Measurements from ENCODE around the gene GPR176. TPM values are rescaled to one million over a fixed set of nuclear protein-coding genes. Genes with fewer than 3 reads are reported as not detected.
A peak's percentile ranks its signal among the peaks of the same experiment; 100 is the strongest.

Gene GPR176
- polyA plus RNA-seq, 4 donors, result 14.2 to 17.7 (median 15.1) TPM

- no peak for DNase-seq (ENCODE audit: low read depth in 4 of 4, low spot score in 3 of 4)
Measured at GRCh38 chr15:39936681-39937080, 16.6 kb upstream of the GPR176 start.

GRCh38 chr15:39936187-39936586 lies 16.1 kb upstream of the GPR176 start:
- no peak for DNase-seq (ENCODE audit: low read depth in 4 of 4, low spot score in 3 of 4)

GRCh38 chr15:39935241-39935640 lies 15.2 kb upstream of the GPR176 start:
- DNase-seq (ENCODE audit: low read depth in 4 of 4, low spot score in 3 of 4), result no peak

GRCh38 chr15:39934397-39935071 lies 14.5 kb upstream of the GPR176 start:
- DNase-seq (ENCODE audit: low read depth in 4 of 4, low spot score in 3 of 4), result no peak

GRCh38 chr15:39931615-39932014 lies 11.5 kb upstream of the GPR176 start:
- no peak for DNase-seq (ENCODE audit: low read depth in 4 of 4, low spot score in 3 of 4)

- DNase-seq (ENCODE audit: low read depth in 4 of 4, low spot score in 3 of 4), result no peak
Measured at GRCh38 chr15:39926526-39926925, 6.5 kb upstream of the GPR176 start.

- no peak for DNase-seq (ENCODE audit: low read depth in 4 of 4, low spot score in 3 of 4)
Measured at GRCh38 chr15:39925112-39925842, 5.2 kb upstream of the GPR176 start.

GRCh38 chr15:39924437-39924836 lies 4.4 kb upstream of the GPR176 start:
- DNase-seq (ENCODE audit: low read depth in 4 of 4, low spot score in 3 of 4), result no peak

GRCh38 chr15:39922462-39923092 lies 2.5 kb upstream of the GPR176 start:
- DNase-seq (ENCODE audit: low read depth in 4 of 4, low spot score in 3 of 4), result no peak

GRCh38 chr15:39921274-39921638 lies 1.2 kb upstream of the GPR176 start:
- DNase-seq (ENCODE audit: low read depth in 4 of 4, low spot score in 3 of 4), result no peak

- peak in 3 of 4 donors; percentile 75 to 83 (median 80) for DNase-seq (ENCODE audit: low read depth in 4 of 4, low spot score in 3 of 4)
Measured at GRCh38 chr15:39920510-39921273, 626 bp upstream of the GPR176 start.

GRCh38 chr15:39919411-39919747 lies 687 bp downstream of the GPR176 start:
- DNase-seq (ENCODE audit: low read depth in 4 of 4, low spot score in 3 of 4), result peak in 1 of 4 donors; percentile 18

- DNase-seq (ENCODE audit: low read depth in 4 of 4, low spot score in 3 of 4), result no peak
Measured at GRCh38 chr15:39918688-39919385, 1.2 kb downstream of the GPR176 start.

GRCh38 chr15:39914977-39915376 lies 5.1 kb downstream of the GPR176 start:
- DNase-seq (ENCODE audit: low read depth in 4 of 4, low spot score in 3 of 4), result no peak

- no peak for DNase-seq (ENCODE audit: low read depth in 4 of 4, low spot score in 3 of 4)
Measured at GRCh38 chr15:39909007-39909406, 11.1 kb downstream of the GPR176 start.

GRCh38 chr15:39908186-39908585 lies 11.9 kb downstream of the GPR176 start:
- DNase-seq (ENCODE audit: low read depth in 4 of 4, low spot score in 3 of 4), result no peak

GRCh38 chr15:39907216-39907615 lies 12.8 kb downstream of the GPR176 start:
- DNase-seq (ENCODE audit: low read depth in 4 of 4, low spot score in 3 of 4), result no peak

GRCh38 chr15:39904115-39904514 lies 16.0 kb downstream of the GPR176 start:
- no peak for DNase-seq (ENCODE audit: low read depth in 4 of 4, low spot score in 3 of 4)

GRCh38 chr15:39898317-39898716 lies 21.7 kb downstream of the GPR176 start:
- no peak for DNase-seq (ENCODE audit: low read depth in 4 of 4, low spot score in 3 of 4)

GRCh38 chr15:39896846-39897245 lies 23.2 kb downstream of the GPR176 start:
- no peak for DNase-seq (ENCODE audit: low read depth in 4 of 4, low spot score in 3 of 4)

- DNase-seq (ENCODE audit: low read depth in 4 of 4, low spot score in 3 of 4), result no peak
Measured at GRCh38 chr15:39896101-39896500, 24.0 kb downstream of the GPR176 start.
